Coronary artery (tissue), 2 donors: ENCODE data around the gene MARCHF3.

Experiments
- DNase-seq: peaks from one replicate; pipeline ENCODE4 v3.0.0-alpha.2; 2017; ENCODE audit warnings: low spot score
- H3K27ac ChIP-seq, 2 donors: fragments of 200-600 bp; sonication (generic); one replicate each; pipeline ENCODE4 v1.5.1; 2016 to 2019
- H3K4me3 ChIP-seq: fragments of 200-600 bp; sonication (generic); 2 replicates; pipeline ENCODE4 v1.5.1; 2016; ENCODE audit warnings: mild to moderate bottlenecking, moderate library complexity
- CTCF ChIP-seq: fragments of 200-600 bp; sonication (generic); IDR thresholded peaks from one replicate; pipeline ENCODE4 v1.5.1; 2019; ENCODE audit warnings: antibody characterized with exemption

Gene MARCHF3

DNA sequence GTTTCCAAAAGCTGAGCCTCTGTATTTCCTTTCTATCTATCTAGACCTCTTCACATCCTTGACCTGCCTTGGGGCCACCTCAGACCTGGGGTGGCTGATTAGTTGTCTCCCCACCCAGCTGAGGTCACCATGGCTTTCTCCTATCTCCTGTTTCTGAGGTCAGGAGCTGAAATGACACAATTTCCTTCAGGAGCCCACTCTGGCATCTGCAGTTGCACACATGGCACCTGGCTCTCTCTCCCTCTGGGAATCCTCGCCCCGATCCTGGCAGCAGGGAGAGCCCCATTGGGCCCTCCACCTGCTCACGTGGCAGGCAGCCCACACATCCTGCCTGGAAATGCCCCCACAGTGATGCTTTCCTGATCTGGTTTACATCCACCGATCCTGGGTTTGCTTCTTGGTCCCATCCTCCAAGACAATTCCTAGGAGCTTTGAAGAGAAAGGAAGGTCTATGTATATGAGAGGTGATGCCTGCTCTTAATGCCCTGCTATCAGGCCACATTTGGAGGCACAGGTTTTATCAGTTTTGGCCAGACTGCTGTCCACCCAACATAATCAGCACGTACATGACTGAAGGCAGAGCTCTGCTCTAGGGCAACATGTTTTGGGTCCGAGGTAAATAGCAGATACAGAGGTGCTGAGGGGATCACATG is 53.7 kb downstream of the MARCHF3 start:
- Histone ChIP-seq H3K4me3 (no peak overlapping the region), H3K27ac (no peak overlapping the region)
- no peak for DNase-seq
- no peak for TF ChIP-seq CTCF

GRCh38 chr5:126975796-126976195 is 54.6 kb downstream of the MARCHF3 start:
- Histone ChIP-seq H3K27ac (no peak overlapping the region), H3K4me3 (no peak overlapping the region)
- TF ChIP-seq CTCF = no peak

GRCh38 chr5:126973193-126973592 is 57.2 kb downstream of the MARCHF3 start:
- Histone ChIP-seq H3K4me3 (no peak overlapping the region), H3K27ac (no peak overlapping the region)
- no peak for TF ChIP-seq CTCF
- DNase-seq = no peak

More at GRCh38 chr5:126975796-126976195, 54.6 kb downstream of the MARCHF3 start:
- no peak for DNase-seq

- TF ChIP-seq CTCF = no peak
- DNase-seq = no peak
- no peak overlapping the region for H3K4me3 ChIP-seq
- H3K27ac ChIP-seq = no peak overlapping the region
Measured at GRCh38 chr5:126972062-126972895, 58.1 kb downstream of the MARCHF3 start.

DNA sequence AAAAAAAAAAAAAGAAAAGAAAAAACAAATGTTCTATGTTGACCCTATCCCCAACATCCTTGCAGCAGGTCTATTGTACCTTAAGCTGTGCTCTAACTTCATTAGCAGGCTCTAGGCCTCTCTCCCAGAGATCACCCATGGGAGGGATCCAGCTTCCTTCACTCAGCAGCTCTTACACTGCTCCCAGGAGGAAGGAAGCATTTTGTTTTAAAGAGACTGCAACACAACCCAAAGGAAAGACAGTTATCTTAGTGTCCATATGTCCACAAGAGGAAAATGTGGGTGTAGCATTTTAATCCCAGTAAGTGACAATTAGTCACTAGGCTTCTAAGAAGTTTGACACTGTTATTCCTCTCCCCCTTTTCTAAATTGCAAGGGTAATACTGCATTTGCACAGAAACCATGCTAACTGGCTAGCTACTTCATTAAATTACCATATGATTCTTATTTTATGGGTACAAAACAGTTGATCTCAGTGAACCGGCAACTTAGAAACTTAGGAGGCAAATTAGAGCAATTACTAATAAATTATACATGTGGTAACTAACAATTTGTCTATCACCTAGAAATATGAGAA is 58.8 kb downstream of the MARCHF3 start:
- DNase-seq = no peak
- H3K27ac ChIP-seq = no peak overlapping the region
- no peak overlapping the region for H3K4me3 ChIP-seq
- no peak for TF ChIP-seq CTCF

DNA sequence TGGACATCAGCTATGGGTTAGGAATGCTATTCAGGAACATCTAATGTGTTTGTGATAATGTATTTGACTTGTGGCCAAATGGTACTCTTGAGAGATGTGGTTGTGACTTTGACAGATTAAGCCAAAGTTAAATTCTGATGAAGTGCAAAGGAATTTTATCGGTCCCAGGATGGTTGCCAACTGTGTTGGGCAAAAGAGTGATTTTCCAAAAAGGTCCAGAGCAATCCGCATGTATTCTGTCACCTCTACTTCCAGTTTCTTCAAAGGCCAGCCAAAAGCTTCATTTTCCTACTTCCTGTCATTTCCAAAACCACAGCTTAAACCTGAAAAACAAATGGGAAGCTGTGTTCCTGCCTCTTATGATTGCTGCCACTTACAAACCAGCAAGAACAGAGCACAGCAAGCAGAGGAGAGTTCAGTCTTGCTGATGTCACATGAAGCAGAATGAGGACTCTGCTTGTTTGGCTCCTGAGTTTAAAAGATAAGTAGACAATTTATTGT is 59.8 kb downstream of the MARCHF3 start:
- no peak for TF ChIP-seq CTCF
- no peak overlapping the region for H3K27ac ChIP-seq
- DNase-seq = no peak
- no peak overlapping the region for H3K4me3 ChIP-seq
